ENCODE data around the gene ARHGEF19.

ARHGEF19 gene

DNA sequence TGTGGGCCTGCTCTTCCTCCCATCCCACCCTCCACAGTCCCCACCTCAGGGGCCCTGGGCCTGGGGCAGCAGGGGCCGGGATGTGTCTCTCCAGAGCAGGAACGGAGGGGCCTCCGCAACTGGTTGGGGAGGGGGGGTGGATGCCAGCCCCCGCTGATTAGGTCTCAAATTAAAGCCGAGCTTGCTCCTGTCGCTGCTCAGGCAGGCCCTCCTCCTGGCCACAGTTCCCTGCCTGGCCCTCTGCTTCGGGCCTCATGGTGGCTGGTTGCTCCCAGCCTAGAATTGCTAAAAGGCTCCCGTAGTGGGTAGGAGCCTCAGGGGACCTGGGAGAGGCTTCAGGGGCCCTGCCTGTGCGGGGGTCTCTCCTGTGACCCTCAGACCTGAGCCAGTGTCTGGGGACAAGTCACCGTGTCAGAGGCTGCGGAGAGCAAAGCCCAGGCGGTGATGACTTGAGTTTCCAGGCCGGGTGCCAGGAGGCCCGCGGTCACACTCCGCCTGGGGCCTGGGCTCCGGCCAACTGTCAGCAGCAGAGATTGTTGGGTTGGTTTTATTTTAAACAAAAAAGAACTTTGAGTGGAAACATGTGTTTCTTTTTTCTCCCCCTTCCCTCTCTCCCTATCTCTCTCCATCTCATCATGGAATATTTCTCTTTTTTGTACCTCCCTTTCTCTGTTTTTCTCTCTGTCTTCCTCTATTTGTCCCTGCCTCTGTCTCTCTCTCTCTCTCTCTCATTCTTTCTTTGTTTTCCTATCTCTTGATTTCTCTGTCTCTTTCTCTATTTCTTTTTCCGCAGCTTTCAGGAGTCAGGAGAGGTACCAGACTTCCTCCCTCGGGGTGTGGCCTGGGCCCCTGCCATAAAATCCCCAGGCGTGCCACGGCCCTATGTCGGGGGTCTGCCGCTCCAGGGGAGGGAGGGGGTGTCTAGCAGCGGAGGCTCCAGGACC lies 36.6 kb downstream of the ARHGEF19 start:
- no peaks in the 10 kb centered on the region for H3K36me3 ChIP-seq (ENCODE audit: insufficient read depth, low read length)
- H3K27me3 ChIP-seq (ENCODE audit: insufficient read depth, low read length), result no peaks in the 10 kb centered on the region
- no peak overlapping the region for H3K9ac ChIP-seq (ENCODE audit: low read depth, low read length)
- no peak overlapping the region for H3K4me3 ChIP-seq (ENCODE audit: low read length)
- peaks cover 4% of the 10 kb centered on the region for H3K4me1 ChIP-seq (ENCODE audit: insufficient read depth, low read length)
- WGBS, result 72% methylated on average over 24 of the region's 24 CpGs
- H3K9me3 ChIP-seq (ENCODE audit: insufficient read depth, low read depth, low read length), result no peaks in the 10 kb centered on the region
- peak overlapping the region; percentile 64 for H3K27ac ChIP-seq (ENCODE audit: low read depth, low read length)

GRCh38 chr1:16174886-16175598 lies 37.4 kb downstream of the ARHGEF19 start:
- H3K27me3 ChIP-seq (ENCODE audit: insufficient read depth, low read length), result no peaks in the 10 kb centered on the region
- no peak overlapping the region for H3K4me3 ChIP-seq (ENCODE audit: low read length)
- H3K9ac ChIP-seq (ENCODE audit: low read depth, low read length), result no peak overlapping the region
- no peaks in the 10 kb centered on the region for H3K9me3 ChIP-seq (ENCODE audit: insufficient read depth, low read depth, low read length)
- WGBS, result 84% methylated on average over 22 of the region's 22 CpGs
- no peaks in the 10 kb centered on the region for H3K36me3 ChIP-seq (ENCODE audit: insufficient read depth, low read length)
- H3K27ac ChIP-seq (ENCODE audit: low read depth, low read length), result no peak overlapping the region
- peaks cover 4% of the 10 kb centered on the region for H3K4me1 ChIP-seq (ENCODE audit: insufficient read depth, low read length)

DNA sequence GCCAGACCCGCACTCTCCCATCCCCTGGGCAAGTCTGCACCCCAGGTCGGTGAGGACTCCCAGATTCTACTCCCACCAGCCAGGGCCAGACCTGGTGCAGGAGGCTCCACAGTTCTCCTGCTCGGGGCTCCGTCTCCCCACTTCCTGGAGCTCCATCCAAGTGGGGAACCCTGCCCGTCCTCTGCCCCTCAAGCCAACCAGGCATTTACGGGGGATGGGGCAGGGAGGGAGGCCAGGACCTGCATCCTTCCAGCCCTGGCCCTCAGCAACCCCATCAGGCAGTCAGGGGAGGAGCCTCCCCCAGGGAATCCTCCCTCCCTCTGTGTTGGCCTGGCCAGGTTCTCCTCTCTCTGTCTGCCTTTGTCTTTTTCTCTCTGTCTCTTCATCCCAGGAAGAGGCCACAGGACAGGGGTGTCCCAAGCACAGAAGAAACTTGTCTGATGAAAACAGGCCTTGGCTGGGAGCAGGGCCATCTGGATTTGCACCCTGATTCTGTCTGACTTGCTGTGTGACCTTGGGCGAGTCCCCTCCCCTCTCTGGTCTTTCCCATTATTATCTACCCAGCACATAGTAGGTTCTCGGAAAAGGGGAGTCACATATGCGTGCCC lies 38.1 kb downstream of the ARHGEF19 start:
- WGBS, result 91% methylated on average over 9 of the region's 9 CpGs
- no peak overlapping the region for H3K9ac ChIP-seq (ENCODE audit: low read depth, low read length)
- no peak overlapping the region for H3K27ac ChIP-seq (ENCODE audit: low read depth, low read length)
- H3K9me3 ChIP-seq (ENCODE audit: insufficient read depth, low read depth, low read length), result no peaks in the 10 kb centered on the region
- no peak overlapping the region for H3K4me3 ChIP-seq (ENCODE audit: low read length)
- no peaks in the 10 kb centered on the region for H3K27me3 ChIP-seq (ENCODE audit: insufficient read depth, low read length)
- H3K36me3 ChIP-seq (ENCODE audit: insufficient read depth, low read length), result no peaks in the 10 kb centered on the region
- H3K4me1 ChIP-seq (ENCODE audit: insufficient read depth, low read length), result peaks cover 4% of the 10 kb centered on the region

GRCh38 chr1:16173447-16174260 lies 38.8 kb downstream of the ARHGEF19 start:
- Histone ChIP-seq H3K36me3 (ENCODE audit: insufficient read depth, low read length) (no peaks in the 10 kb centered on the region), H3K4me1 (ENCODE audit: insufficient read depth, low read length) (peaks cover 9% of the 10 kb centered on the region), H3K27me3 (ENCODE audit: insufficient read depth, low read length) (no peaks in the 10 kb centered on the region), H3K9me3 (ENCODE audit: insufficient read depth, low read depth, low read length) (no peaks in the 10 kb centered on the region), H3K27ac (ENCODE audit: low read depth, low read length) (no peak overlapping the region; the same call in 1 of the 2 replicates), H3K4me3 (ENCODE audit: low read length) (no peak overlapping the region), H3K9ac (ENCODE audit: low read depth, low read length) (no peak overlapping the region)
- 78% methylated on average over 12 of the region's 12 CpGs for WGBS

GRCh38 chr1:16172964-16173446 lies 39.4 kb downstream of the ARHGEF19 start:
- Histone ChIP-seq H3K9ac (ENCODE audit: low read depth, low read length) (no peak overlapping the region), H3K9me3 (ENCODE audit: insufficient read depth, low read depth, low read length) (no peaks in the 10 kb centered on the region), H3K27ac (ENCODE audit: low read depth, low read length) (peak overlapping the region; percentile 35; the same call in 1 of the 2 replicates), H3K27me3 (ENCODE audit: insufficient read depth, low read length) (no peaks in the 10 kb centered on the region), H3K36me3 (ENCODE audit: insufficient read depth, low read length) (no peaks in the 10 kb centered on the region), H3K4me3 (ENCODE audit: low read length) (no peak overlapping the region), H3K4me1 (ENCODE audit: insufficient read depth, low read length) (peaks cover 14% of the 10 kb centered on the region)
- whole genome bisulfite sequencing, result 88% methylated on average over 14 of the region's 14 CpGs

- Histone ChIP-seq H3K27ac (ENCODE audit: low read depth, low read length) (no peak overlapping the region), H3K9ac (ENCODE audit: low read depth, low read length) (no peak overlapping the region), H3K27me3 (ENCODE audit: insufficient read depth, low read length) (no peaks in the 10 kb centered on the region), H3K4me3 (ENCODE audit: low read length) (no peak overlapping the region), H3K36me3 (ENCODE audit: insufficient read depth, low read length) (no peaks in the 10 kb centered on the region), H3K9me3 (ENCODE audit: insufficient read depth, low read depth, low read length) (no peaks in the 10 kb centered on the region), H3K4me1 (ENCODE audit: insufficient read depth, low read length) (peaks cover 15% of the 10 kb centered on the region)
- WGBS, result 90% methylated on average over 15 of the region's 15 CpGs
These were observed 40.1 kb downstream of the ARHGEF19 start for GRCh38 chr1:16172218-16172830.

- Histone ChIP-seq H3K36me3 (ENCODE audit: insufficient read depth, low read length) (no peaks in the 10 kb centered on the region), H3K4me3 (ENCODE audit: low read length) (no peak overlapping the region), H3K27ac (ENCODE audit: low read depth, low read length) (no peak overlapping the region), H3K27me3 (ENCODE audit: insufficient read depth, low read length) (no peaks in the 10 kb centered on the region), H3K9ac (ENCODE audit: low read depth, low read length) (no peak overlapping the region), H3K4me1 (ENCODE audit: insufficient read depth, low read length) (peaks cover 15% of the 10 kb centered on the region), H3K9me3 (ENCODE audit: insufficient read depth, low read depth, low read length) (no peaks in the 10 kb centered on the region)
- 78% methylated on average over 19 of the region's 19 CpGs for WGBS
These were observed 40.9 kb downstream of the ARHGEF19 start for GRCh38 chr1:16171314-16172151.

- Histone ChIP-seq H3K27me3 (ENCODE audit: insufficient read depth, low read length) (no peaks in the 10 kb centered on the region), H3K4me3 (ENCODE audit: low read length) (no peak overlapping the region), H3K9me3 (ENCODE audit: insufficient read depth, low read depth, low read length) (no peaks in the 10 kb centered on the region), H3K36me3 (ENCODE audit: insufficient read depth, low read length) (no peaks in the 10 kb centered on the region), H3K27ac (ENCODE audit: low read depth, low read length) (no peak overlapping the region), H3K4me1 (ENCODE audit: insufficient read depth, low read length) (peaks cover 10% of the 10 kb centered on the region), H3K9ac (ENCODE audit: low read depth, low read length) (no peak overlapping the region)
- 92% methylated on average over 3 of the region's 3 CpGs for WGBS
These were observed 42.2 kb downstream of the ARHGEF19 start for GRCh38 chr1:16170283-16170673.

DNA sequence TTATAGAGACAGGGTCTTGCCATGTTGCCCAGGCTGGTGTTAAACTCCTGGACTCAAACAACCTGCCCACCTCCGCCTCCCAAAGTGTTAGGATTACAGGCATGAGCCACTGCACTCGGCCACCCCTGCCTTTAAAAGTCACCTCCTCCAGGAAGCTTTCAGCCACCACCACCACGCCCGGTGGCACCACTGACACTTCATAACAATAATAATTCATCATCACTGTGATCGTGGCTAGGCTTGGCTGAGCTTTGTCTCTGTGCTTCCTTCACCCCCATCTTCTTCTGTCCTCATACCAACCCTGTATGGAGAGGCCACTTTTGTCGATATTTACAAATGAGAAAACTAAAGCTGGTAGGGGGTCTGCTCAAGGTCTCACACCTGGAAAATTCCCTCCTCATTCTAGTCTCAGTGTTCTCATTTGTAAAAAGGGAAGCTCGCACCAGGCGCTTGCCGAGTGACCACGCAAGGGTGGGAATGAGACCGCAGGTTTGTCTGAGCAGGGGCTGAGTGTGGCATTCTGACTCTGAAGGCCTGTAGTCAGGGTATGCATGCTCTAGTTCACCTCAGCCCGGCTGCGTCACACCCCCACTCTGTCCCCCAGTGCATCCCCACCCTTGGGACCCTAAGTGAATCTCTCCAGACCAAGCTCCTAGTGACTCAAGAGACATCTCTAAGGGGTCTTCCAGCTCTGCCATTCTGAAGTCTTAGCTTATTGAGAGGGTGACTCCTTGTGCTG lies 43.7 kb downstream of the ARHGEF19 start:
- no peaks in the 10 kb centered on the region for H3K36me3 ChIP-seq (ENCODE audit: insufficient read depth, low read length)
- H3K27ac ChIP-seq (ENCODE audit: low read depth, low read length), result no peak overlapping the region
- peaks cover 18% of the 10 kb centered on the region for H3K4me1 ChIP-seq (ENCODE audit: insufficient read depth, low read length)
- no peak overlapping the region for H3K9ac ChIP-seq (ENCODE audit: low read depth, low read length)
- H3K4me3 ChIP-seq (ENCODE audit: low read length), result no peak overlapping the region
- WGBS, result 70% methylated on average over 12 of the region's 13 CpGs
- H3K27me3 ChIP-seq (ENCODE audit: insufficient read depth, low read length), result no peaks in the 10 kb centered on the region
- H3K9me3 ChIP-seq (ENCODE audit: insufficient read depth, low read depth, low read length), result no peaks in the 10 kb centered on the region
